GM19328 (cell line): Measurements from ENCODE around the gene ACACA.
A peak's percentile ranks its signal among the peaks of the same experiment; 100 is the strongest.
"Not testable (repeated sequence)": the region's sequence is repeated elsewhere in the genome, so short reads cannot be mapped to it uniquely, and the experiment has no call there.

Source experiments
- ATAC-seq: cut with Tn5 transposase; IDR thresholded peaks from one replicate; pipeline ENCODE4 v1.9.1; 2021; ENCODE audit warnings: mild to moderate bottlenecking, moderate library complexity; ENCODE audit not compliant: unreplicated experiment

The ACACA gene

GRCh38 chr17:37406635-37407461, at the start of gene ACACA, which contains the start of gene TADA2A:
Gene ACACA (minus strand): TSS chr17:37406836. CDS start chr17:37406299, 537 bp downstream.
Gene TADA2A (plus strand): TSS chr17:37406886. CDS start chr17:37411366, 4,480 bp downstream.
- ATAC-seq = peak; percentile 73

GRCh38 chr17:37450112-37450511, 43.5 kb upstream of the ACACA start:
- no peak for ATAC-seq

- ATAC-seq = no peak
Observed at GRCh38 chr17:37447641-37448040, 41.0 kb upstream of the ACACA start.

DNA sequence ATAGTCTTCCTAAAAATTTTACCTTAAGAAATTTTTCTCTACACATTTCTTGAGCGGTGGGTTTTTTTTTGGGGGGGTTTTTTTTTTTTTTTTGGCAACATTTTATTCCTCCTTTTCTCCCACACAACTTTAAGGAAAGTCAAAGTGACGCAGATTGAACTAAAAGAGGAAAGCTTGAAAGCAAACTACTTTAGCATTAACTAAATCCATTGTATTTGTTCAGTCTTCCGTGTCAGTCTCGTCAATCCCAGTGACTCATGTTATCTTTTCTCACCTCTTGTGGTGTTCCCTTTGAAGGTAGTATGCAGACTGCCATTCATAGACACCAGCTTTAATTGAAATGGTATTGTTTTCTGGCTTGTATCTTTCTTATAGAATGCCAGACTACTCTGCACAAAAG, 39.4 kb upstream of the ACACA start:
- no peak for ATAC-seq

- ATAC-seq = not testable (repeated sequence)
Observed at GRCh38 chr17:37441369-37442014, 34.9 kb upstream of the ACACA start.

DNA sequence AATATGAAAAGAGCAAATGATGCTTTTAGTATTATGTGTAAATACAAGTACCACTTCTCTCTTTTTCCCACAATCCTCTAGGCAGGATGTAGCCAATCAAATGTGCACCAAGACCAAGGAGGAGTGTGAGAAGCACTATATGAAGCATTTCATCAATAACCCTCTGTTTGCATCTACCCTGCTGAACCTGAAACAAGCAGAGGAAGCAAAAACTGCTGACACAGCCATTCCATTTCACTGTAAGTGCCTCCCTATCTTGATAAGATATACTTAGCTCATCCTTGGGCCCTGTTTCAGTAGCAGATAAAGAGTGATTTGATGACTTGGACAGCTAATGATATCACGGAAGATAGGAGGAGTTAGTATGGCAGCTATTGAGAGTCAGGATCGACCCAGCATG, 33.8 kb upstream of the ACACA start:
- ATAC-seq = no peak

GRCh38 chr17:37438141-37438540, 31.5 kb upstream of the ACACA start:
- no peak for ATAC-seq

DNA sequence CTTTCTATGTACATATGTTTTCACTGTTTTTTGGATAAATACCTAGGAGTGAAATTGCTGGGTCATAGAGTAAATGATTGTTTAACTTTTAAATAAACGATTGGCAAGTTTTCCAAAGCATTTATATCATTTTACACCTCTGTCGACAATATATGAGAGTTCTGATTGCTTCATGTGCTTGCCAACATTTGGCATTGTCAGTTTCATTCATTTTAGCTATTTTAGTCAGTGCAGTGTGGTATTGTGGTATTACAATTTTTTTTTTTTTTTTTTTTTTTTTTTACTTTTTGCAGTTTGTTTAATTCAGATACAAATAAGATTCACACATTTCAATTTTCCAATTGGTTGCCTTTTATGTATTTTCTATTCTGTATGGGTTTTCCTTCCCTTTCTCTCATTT, 26.0 kb upstream of the ACACA start:
- no peak for ATAC-seq

DNA sequence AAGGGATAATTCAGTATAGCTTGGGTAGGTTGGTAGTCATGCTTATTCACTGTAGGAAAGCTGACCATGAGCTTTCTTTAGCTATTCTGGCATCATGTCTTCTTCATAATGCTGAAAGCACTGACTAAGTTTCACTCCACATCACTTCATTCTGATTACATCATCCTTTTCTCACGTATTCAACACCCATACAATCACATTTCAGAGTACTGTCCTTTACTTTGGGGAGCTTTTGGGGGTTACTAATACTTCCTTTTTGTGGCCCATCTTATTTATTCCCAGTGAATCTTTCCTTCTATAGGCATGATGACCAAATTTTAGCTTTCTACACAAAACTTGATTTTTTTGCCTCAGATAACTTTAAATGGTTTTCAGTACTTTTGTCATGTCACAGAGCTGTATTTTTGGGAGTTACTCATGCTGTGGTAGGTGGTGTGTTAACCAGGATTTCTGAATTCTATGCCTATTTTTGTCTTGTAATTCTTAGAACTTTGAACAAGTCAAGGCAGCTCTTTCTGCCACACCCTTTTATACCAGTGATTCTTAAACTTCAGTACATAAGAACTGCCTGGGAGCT, 23.5 kb upstream of the ACACA start:
- no peak for ATAC-seq

GRCh38 chr17:37429453-37429852, 22.8 kb upstream of the ACACA start:
- no peak for ATAC-seq

- no peak for ATAC-seq
Observed at GRCh38 chr17:37429039-37429438, 22.4 kb upstream of the ACACA start.

DNA sequence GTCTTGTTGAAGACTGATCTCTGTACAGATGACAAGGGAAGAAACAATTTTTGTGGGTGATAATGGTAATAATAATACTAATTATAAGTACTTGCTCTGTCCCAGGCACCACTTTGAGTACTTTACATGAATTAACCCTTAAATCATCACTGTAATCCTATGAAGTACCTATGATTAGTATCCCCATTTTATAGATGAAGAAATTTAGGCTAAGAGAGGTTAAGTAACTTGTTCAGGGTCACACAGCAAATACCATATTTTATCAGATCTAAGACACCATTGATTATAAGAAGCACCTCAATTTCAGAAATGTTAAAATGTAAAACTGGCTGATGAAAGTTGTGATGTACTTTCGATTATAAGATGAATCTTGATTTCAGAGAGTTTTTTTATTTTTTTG, 18.6 kb upstream of the ACACA start:
- ATAC-seq = no peak

- ATAC-seq = no peak
Observed at GRCh38 chr17:37422971-37423625, 16.5 kb upstream of the ACACA start.

DNA sequence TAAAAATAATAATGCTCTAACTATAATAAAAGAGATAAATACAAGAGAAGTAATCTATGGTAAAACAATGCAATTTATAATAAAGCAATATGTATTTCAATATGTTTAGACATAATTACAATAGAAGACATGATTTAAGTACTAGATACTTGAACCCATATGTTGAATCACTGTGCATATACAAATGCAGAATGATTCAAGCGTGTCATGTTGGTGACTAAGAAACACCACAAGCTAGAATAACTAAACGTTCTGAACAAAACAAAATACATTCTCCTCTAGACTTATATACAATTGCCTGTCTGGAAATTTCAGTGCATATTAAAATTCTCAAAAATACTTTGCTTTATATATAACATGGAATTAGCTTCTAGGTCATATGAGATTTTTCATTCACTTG, 11.2 kb upstream of the ACACA start:
- no peak for ATAC-seq

- no peak for ATAC-seq
Observed at GRCh38 chr17:37413875-37414519, 7.4 kb upstream of the ACACA start.

DNA sequence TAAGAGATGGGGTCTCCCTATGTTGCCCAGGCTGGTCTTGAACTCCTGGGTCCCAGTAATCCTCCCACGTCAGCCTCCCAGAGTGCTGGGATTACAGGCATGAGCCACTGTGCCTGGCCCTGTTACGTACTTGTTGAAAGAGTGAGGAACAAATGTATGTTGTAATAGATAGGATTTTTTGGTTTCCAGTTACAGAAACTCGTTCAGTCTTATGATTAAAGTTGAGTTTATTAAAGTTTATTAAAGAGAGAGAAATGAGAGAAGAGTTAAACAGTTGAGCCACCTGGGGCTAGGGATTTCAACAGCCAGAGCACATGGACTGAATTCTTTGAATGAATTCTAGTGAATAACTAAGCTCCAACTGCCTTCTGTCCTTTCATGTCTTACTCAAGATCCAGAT, 3.7 kb upstream of the ACACA start:
- ATAC-seq = no peak

- not testable (repeated sequence) for ATAC-seq
Observed at GRCh38 chr17:37408145-37408479, 1.5 kb upstream of the ACACA start.

GRCh38 chr17:37405955-37406634, 541 bp downstream of the ACACA start:
- ATAC-seq = no peak

- ATAC-seq = not testable (repeated sequence)
Observed at GRCh38 chr17:37405522-37405921, 1.1 kb downstream of the ACACA start.

DNA sequence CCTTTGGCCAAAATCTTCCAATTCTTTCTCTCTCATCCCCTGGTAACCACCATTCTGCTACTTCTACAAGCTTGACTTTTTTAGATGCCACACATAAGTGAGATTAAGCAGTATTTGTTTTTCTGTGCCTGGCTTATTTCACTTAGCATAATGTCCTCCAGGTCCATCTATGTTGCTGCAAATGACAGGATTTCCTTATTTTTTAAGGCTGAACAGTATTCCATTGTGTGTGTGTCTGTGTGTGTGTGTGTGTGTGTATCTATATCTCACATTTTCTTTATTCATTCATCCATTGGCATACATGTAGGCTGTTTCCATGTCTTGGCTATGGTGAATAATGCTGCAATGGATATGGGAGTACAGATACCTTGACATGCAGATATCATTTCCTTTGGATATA, 6.1 kb downstream of the ACACA start:
- no peak for ATAC-seq
